MCF 10A (cell line): ENCODE data around the gene CHD1. TPM values are rescaled to one million over a fixed set of nuclear protein-coding genes. Genes with fewer than 3 reads are reported as not detected.

Experiments used
- BruUV-seq: library from RNA; stranded (reverse); fragments of 400-500 nt; replicated peaks from 2 replicates; lab custom pipeline; 2021; lab: Mats Ljungman, UMichigan
- CTCF ChIA-PET: fragments of 300-600 bp; sonication (Branson Sonifier 250); formaldehyde crosslinking; extraction: SDS; loops from one replicate; lab custom pipeline; 2021; ENCODE audit warnings: antibody characterized with exemption, inconsistent platforms; lab: Yijun Ruan, JAX
- POLR2A ChIA-PET: fragments of 300-600, 350-650 bp; sonication (Branson Sonifier 250); formaldehyde crosslinking; extraction: SDS; loops from one replicate; lab custom pipeline; 2020; ENCODE audit warnings: antibody characterized with exemption, inconsistent platforms; lab: Yijun Ruan, JAX
- DNase-seq: peaks from one replicate; pipeline ENCODE4 v3.0.0-alpha.2; 2018; ENCODE audit not compliant: unreplicated experiment
- H3K27ac Mint-ChIP-seq: one replicate; pipeline ENCODE4 v1.8.0; 2022; ENCODE audit warnings: mild to moderate bottlenecking, low read depth, mixed read lengths; ENCODE audit not compliant: unreplicated experiment
- H3K27me3 Mint-ChIP-seq: one replicate; pipeline ENCODE4 v1.8.0; 2022; ENCODE audit warnings: mixed read lengths; ENCODE audit not compliant: insufficient read depth, unreplicated experiment
- H3K36me3 Mint-ChIP-seq: one replicate; pipeline ENCODE4 v1.8.0; 2022; ENCODE audit warnings: mild to moderate bottlenecking, moderate library complexity, mixed read lengths; ENCODE audit not compliant: insufficient read depth, unreplicated experiment
- H3K4me1 Mint-ChIP-seq: one replicate; pipeline ENCODE4 v1.8.0; 2022; ENCODE audit warnings: mixed read lengths; ENCODE audit not compliant: insufficient read depth, unreplicated experiment
- H3K4me3 Mint-ChIP-seq: one replicate; pipeline ENCODE4 v1.8.0; 2022; ENCODE audit warnings: mild to moderate bottlenecking, moderate library complexity, mixed read lengths; ENCODE audit not compliant: unreplicated experiment
- H3K9me3 Mint-ChIP-seq: one replicate; pipeline ENCODE4 v1.8.0; 2022; ENCODE audit warnings: mixed read lengths; ENCODE audit not compliant: unreplicated experiment
- CTCF ChIP-seq: fragments of 200-600 bp; IDR thresholded peaks from one replicate; pipeline ENCODE4 v1.8.0; 2022; ENCODE audit warnings: antibody characterized with exemption, mild to moderate bottlenecking; ENCODE audit not compliant: unreplicated experiment
- intact Hi-C: fragments of 100-400 bp; cut with micrococcal nuclease; formaldehyde crosslinking; loops from 2 replicates; pipeline ENCODE4 v1.14.1; 2022
- total RNA-seq: library from RNA; stranded (reverse); gene quantifications from 2 replicates; pipeline ENCODE4 v1.2.3, GENCODE V29; 2022

CHD1 gene
- total RNA-seq, 1 experiment from 2014 or later, result 54.7 TPM

GRCh38 chr5:98845878-98846277 lies 82.9 kb downstream of the CHD1 start:
- no peak for TF ChIP-seq CTCF
- ChIA-PET POLR2A (interaction anchor here (1.2 kb wide), 1 partner anchor 11 kb away, joined by 4 read pairs; no protein-coding TSS in a partner anchor), CTCF (no interaction called here)
- Mint-ChIP-seq H3K4me3 (no peak overlapping the region), H3K27me3 (no peaks in the 10 kb centered on the region), H3K27ac (no peak overlapping the region), H3K36me3 (no peaks in the 10 kb centered on the region), H3K9me3 (no peaks in the 10 kb centered on the region), H3K4me1 (no peaks in the 10 kb centered on the region)
- DNase-seq, result no peak
- intact Hi-C loops, result no loop called here
- no TSS peak for BruUV-seq

- no peak overlapping the region for H3K4me3 Mint-ChIP-seq
- ChIA-PET CTCF (no interaction called here), POLR2A (interaction anchor here (0.6 to 1.5 kb wide), 2 partner anchors 17 to 145 kb away, joined by 3 to 5 read pairs; no protein-coding TSS in a partner anchor)
- no peak overlapping the region for H3K27ac Mint-ChIP-seq
- no peaks in the 10 kb centered on the region for H3K36me3 Mint-ChIP-seq
- intact Hi-C loops, result no loop called here
- H3K4me1 Mint-ChIP-seq, result no peaks in the 10 kb centered on the region
- no peak for TF ChIP-seq CTCF
- no peak for DNase-seq
- H3K27me3 Mint-ChIP-seq, result no peaks in the 10 kb centered on the region
- no peaks in the 10 kb centered on the region for H3K9me3 Mint-ChIP-seq
- BruUV-seq, result no TSS peak
Observed at GRCh38 chr5:98844865-98845264, 83.9 kb downstream of the CHD1 start.

- no peak for DNase-seq
Observed at GRCh38 chr5:98843481-98843880, 85.3 kb downstream of the CHD1 start.

DNA sequence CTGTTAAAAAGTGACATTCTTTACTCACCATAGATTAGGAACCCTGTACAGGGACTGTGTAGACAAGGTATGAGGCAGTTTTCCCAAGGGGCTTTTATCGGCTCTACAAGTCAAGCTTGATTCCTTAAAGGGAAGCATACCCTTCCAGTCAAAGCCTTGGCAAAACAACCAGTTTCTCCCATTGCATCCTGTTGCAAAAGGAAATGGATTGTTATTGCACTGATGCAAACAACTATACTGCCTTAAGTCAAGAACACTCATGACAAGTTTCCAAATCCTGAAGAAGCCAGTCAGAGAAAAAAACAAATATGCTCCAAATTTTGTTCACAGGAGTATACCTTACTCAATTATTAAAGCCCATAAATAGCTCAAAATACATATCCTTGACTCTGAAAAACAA lies 87.9 kb downstream of the CHD1 start:
- POLR2A ChIA-PET, result no interaction called here
- no peaks in the 10 kb centered on the region for H3K9me3 Mint-ChIP-seq
- no peaks in the 10 kb centered on the region for H3K36me3 Mint-ChIP-seq
- no peak overlapping the region for H3K4me3 Mint-ChIP-seq
- TF ChIP-seq CTCF, result no peak
- no peak overlapping the region for H3K27ac Mint-ChIP-seq
- CTCF ChIA-PET, result interaction anchor here (0.6 to 0.9 kb wide), 2 partner anchors 12 to 622 kb away, joined by 3 to 4 read pairs; no protein-coding TSS in a partner anchor
- intact Hi-C loops, result no loop called here
- no peak for DNase-seq
- no peaks in the 10 kb centered on the region for H3K4me1 Mint-ChIP-seq
- BruUV-seq, result no TSS peak
- H3K27me3 Mint-ChIP-seq, result no peaks in the 10 kb centered on the region

More at GRCh38 chr5:98843481-98843880, 85.3 kb downstream of the CHD1 start:
- no peaks in the 10 kb centered on the region for H3K4me1 Mint-ChIP-seq
- H3K36me3 Mint-ChIP-seq, result no peaks in the 10 kb centered on the region
- BruUV-seq, result no TSS peak
- CTCF ChIA-PET, result interaction anchor here (0.6 to 1.5 kb wide), 3 partner anchors 22 to 725 kb away, joined by 3 read pairs; no protein-coding TSS in a partner anchor
- no peaks in the 10 kb centered on the region for H3K27me3 Mint-ChIP-seq
- intact Hi-C loops, result no loop called here
- H3K4me3 Mint-ChIP-seq, result no peak overlapping the region
- H3K9me3 Mint-ChIP-seq, result no peaks in the 10 kb centered on the region
- POLR2A ChIA-PET, result no interaction called here
- H3K27ac Mint-ChIP-seq, result no peak overlapping the region
- TF ChIP-seq CTCF, result no peak
